GM19239 (cell line): ENCODE results near the gene ATF6.
"Not testable (repeated sequence)": the region's sequence is repeated elsewhere in the genome, so short reads cannot be mapped to it uniquely, and the experiment has no call there.

Source experiments
- DNase-seq: peaks from one replicate; pipeline ENCODE4 v3.0.0; 2011; ENCODE audit warnings: low spot score; ENCODE audit not compliant: insufficient read length
- FAIRE-seq: peaks from 2 replicates; lab custom pipeline; 2011; peaks lifted over from hg19 to GRCh38; lab: Jason Lieb, UNC

ATF6 gene

GRCh38 chr1:161731981-161732718 lies 34.0 kb upstream of the ATF6 start:
- FAIRE-seq: no peak

GRCh38 chr1:161733526-161733925 lies 32.6 kb upstream of the ATF6 start:
- DNase-seq (no peak), FAIRE-seq (no peak)

More at GRCh38 chr1:161731981-161732718, 34.0 kb upstream of the ATF6 start:
- DNase-seq: no peak

- FAIRE-seq (no peak), DNase-seq (no peak)
Measured at GRCh38 chr1:161735837-161736236, 30.3 kb upstream of the ATF6 start.

GRCh38 chr1:161736335-161736969 lies 29.7 kb upstream of the ATF6 start:
- DNase-seq (no peak), FAIRE-seq (peak; percentile 81)

- DNase-seq (no peak), FAIRE-seq (no peak)
Measured at GRCh38 chr1:161737625-161738024, 28.5 kb upstream of the ATF6 start.

- FAIRE-seq: peak; percentile 98
- DNase-seq: no peak
Measured at GRCh38 chr1:161738627-161739287, 27.4 kb upstream of the ATF6 start.

GRCh38 chr1:161739865-161740566 lies 26.1 kb upstream of the ATF6 start:
- DNase-seq: no peak

GRCh38 chr1:161740921-161741320 lies 25.2 kb upstream of the ATF6 start:
- DNase-seq (no peak), FAIRE-seq (no peak)

More at GRCh38 chr1:161739865-161740566, 26.1 kb upstream of the ATF6 start:
- FAIRE-seq: peak; percentile 84

- DNase-seq: no peak
- FAIRE-seq: no peak
Measured at GRCh38 chr1:161743231-161743630, 22.9 kb upstream of the ATF6 start.

- FAIRE-seq (no peak), DNase-seq (no peak)
Measured at GRCh38 chr1:161747801-161748200, 18.3 kb upstream of the ATF6 start.

GRCh38 chr1:161749509-161750407 lies 16.4 kb upstream of the ATF6 start, which contains the start of gene DUSP12:
Gene DUSP12, plus strand, starts transcription at chr1:161749786. Its CDS starts 16 bp downstream, at chr1:161749802.
- peak; percentile 96 for FAIRE-seq
- peak; percentile 74 for DNase-seq

- peak; percentile 21 for DNase-seq
- peak; percentile 80 for FAIRE-seq
Measured at GRCh38 chr1:161763522-161764098, 2.5 kb upstream of the ATF6 start.

GRCh38 chr1:161768461-161768860 lies 2.3 kb downstream of the ATF6 start:
- DNase-seq (no peak), FAIRE-seq (no peak)

- FAIRE-seq (no peak), DNase-seq (no peak)
Measured at GRCh38 chr1:161768986-161769672, 3.0 kb downstream of the ATF6 start.

- FAIRE-seq, DNase-seq: not testable (repeated sequence)
Measured at GRCh38 chr1:161769673-161770045, 3.5 kb downstream of the ATF6 start.

GRCh38 chr1:161770250-161770649 lies 4.1 kb downstream of the ATF6 start:
- FAIRE-seq: no peak
- DNase-seq: no peak

GRCh38 chr1:161771161-161771560 lies 5.0 kb downstream of the ATF6 start:
- FAIRE-seq (no peak), DNase-seq (no peak)

- FAIRE-seq (peak; percentile 85), DNase-seq (no peak)
Measured at GRCh38 chr1:161771973-161772372, 5.9 kb downstream of the ATF6 start.

GRCh38 chr1:161772397-161772796 lies 6.3 kb downstream of the ATF6 start:
- no peak for DNase-seq
- FAIRE-seq: peak; percentile 67
